Posterior cingulate gyrus (tissue), 11 donors: ENCODE data around the gene CNTNAP2.
"Not testable (repeated sequence)": the region's sequence is repeated elsewhere in the genome, so short reads cannot be mapped to it uniquely, and the experiment has no call there.

Experiments
- DNase-seq, 10 donors: peaks; one replicate each; pipeline versions ENCODE4 v3.0.0 to v3.0.0-alpha.2; 2020 to 2021; ENCODE audit warnings: mixed read lengths in 3 of 10
- intact Hi-C: fragments of 100-400 bp; cut with DNase I; formaldehyde crosslinking; loops from one replicate; pipeline ENCODE4 v1.15.1; 2023

The CNTNAP2 gene

GRCh38 chr7:148457310-148457921 lies 2340.8 kb downstream of the CNTNAP2 start:
- DNase-seq = no peak
- intact Hi-C loops = no loop called here

- intact Hi-C loops = no loop called here
- DNase-seq = no peak
Observed at GRCh38 chr7:148458263-148458662, 2341.7 kb downstream of the CNTNAP2 start.

- intact Hi-C loops = no loop called here
- no peak for DNase-seq
Observed at GRCh38 chr7:148461392-148462179, 2345.0 kb downstream of the CNTNAP2 start.

GRCh38 chr7:148462774-148463173 lies 2346.2 kb downstream of the CNTNAP2 start:
- intact Hi-C loops, DNase-seq: not testable (repeated sequence)

- intact Hi-C loops = no loop called here
- no peak for DNase-seq
Observed at GRCh38 chr7:148463210-148463609, 2346.6 kb downstream of the CNTNAP2 start.

GRCh38 chr7:148464947-148465346 lies 2348.3 kb downstream of the CNTNAP2 start:
- DNase-seq = no peak

GRCh38 chr7:148465441-148465840 lies 2348.8 kb downstream of the CNTNAP2 start:
- DNase-seq, intact Hi-C loops: not testable (repeated sequence)

More at GRCh38 chr7:148464947-148465346, 2348.3 kb downstream of the CNTNAP2 start:
- intact Hi-C loops = no loop called here

GRCh38 chr7:148466120-148466519 lies 2349.5 kb downstream of the CNTNAP2 start:
- intact Hi-C loops = no loop called here
- DNase-seq = no peak

- intact Hi-C loops = no loop called here
- DNase-seq = no peak
Observed at GRCh38 chr7:148468700-148469098, 2352.1 kb downstream of the CNTNAP2 start.
